H1 (cell line): Measurements from ENCODE around the gene CSGALNACT2. TPM values are rescaled to one million over a fixed set of nuclear protein-coding genes. Genes with fewer than 3 reads are reported as not detected.
A peak's percentile ranks its signal among the peaks of the same experiment; 100 is the strongest.

ENCODE experiments used
- CTCF ChIA-PET: fragments of 300-600 bp; sonication (Branson Sonifier 250); formaldehyde crosslinking; loops from one replicate; lab custom pipeline; 2021; ENCODE audit not compliant: partially characterized antibody; lab: Charles Lee
- POLR2A ChIA-PET: fragments of 300-600 bp; sonication (Branson Sonifier 250); formaldehyde crosslinking; loops from one replicate; lab custom pipeline; 2021; ENCODE audit warnings: inconsistent platforms; ENCODE audit not compliant: partially characterized antibody; lab: Charles Lee
- DNase-seq, 2 experiments: peaks; one replicate each; pipeline versions ENCODE4 v3.0.0 to v3.0.0-alpha.2; 2010 to 2022; ENCODE audit warnings: low spot score in 2 of 2, low read depth in 1 of 2, mixed read lengths in 1 of 2
- FAIRE-seq: peaks from 2 replicates; lab custom pipeline; 2011; peaks lifted over from hg19 to GRCh38; lab: Jason Lieb, UNC
- H2AFZ ChIP-seq: 2 replicates; pipeline ENCODE4 v1.8.1; 2012; ENCODE audit warnings: low read length, inconsistent platforms
- H2AK5ac ChIP-seq: 2 replicates; pipeline ENCODE4 v1.6.1; 2013; ENCODE audit warnings: low read depth, low read length
- H2BK120ac ChIP-seq: replicated peaks from 2 replicates; pipeline ENCODE3; 2013; ENCODE audit warnings: low read depth, low read length, inconsistent platforms
- H2BK12ac ChIP-seq: 2 replicates; pipeline ENCODE4 v1.6.1; 2013; ENCODE audit warnings: low read depth, low read length
- H2BK15ac ChIP-seq: 2 replicates; pipeline ENCODE4 v1.6.1; 2013; ENCODE audit warnings: low read length
- H2BK20ac ChIP-seq: 2 replicates; pipeline ENCODE4 v1.6.1; 2013; ENCODE audit warnings: low read length
- H2BK5ac ChIP-seq: 2 replicates; pipeline ENCODE4 v1.6.1; 2013; ENCODE audit warnings: low read depth, low read length
- H3K14ac ChIP-seq: 2 replicates; pipeline ENCODE4 v1.6.1; 2013; ENCODE audit warnings: inconsistent platforms; ENCODE audit not compliant: insufficient read length
- H3K18ac ChIP-seq: 2 replicates; pipeline ENCODE4 v1.6.1; 2013; ENCODE audit warnings: low read length; ENCODE audit errors: extremely low read depth
- H3K23ac ChIP-seq: 2 replicates; pipeline ENCODE4 v1.6.1; 2013; ENCODE audit warnings: inconsistent platforms; ENCODE audit not compliant: insufficient read length
- H3K23me2 ChIP-seq: 2 replicates; pipeline ENCODE4 v1.6.1; 2013; ENCODE audit warnings: low read depth, low read length
- H3K27ac ChIP-seq: 2 replicates; pipeline ENCODE4 v1.6.1; 2011; ENCODE audit warnings: low read depth, low read length, inconsistent platforms
- H3K27me3 ChIP-seq, 4 experiments: replicated peaks in 1 of 4; 1 replicate in 1 of 4; 2 replicates in 3 of 4; pipeline versions ENCODE4 v1.6.1 to v1.8.1; 2011 to 2013; ENCODE audit warnings: low read length in 3 of 4, mild to moderate bottlenecking in 3 of 4, inconsistent platforms in 2 of 4, mixed read lengths in 2 of 4, moderate library complexity in 1 of 4; ENCODE audit not compliant: control insufficient read depth in 3 of 4, insufficient read depth in 3 of 4; ENCODE audit errors: extremely low read depth in 1 of 4
- H3K36me3 ChIP-seq, 4 experiments: 2 replicates each; pipeline versions ENCODE4 v1.6.1 to v1.8.1; 2011 to 2013; ENCODE audit warnings: mild to moderate bottlenecking in 4 of 4, low read length in 3 of 4, moderate library complexity in 2 of 4, control low read depth in 1 of 4, inconsistent platforms in 1 of 4; ENCODE audit not compliant: insufficient read depth in 4 of 4, control insufficient read depth in 2 of 4
- H3K4ac ChIP-seq: replicated peaks from 2 replicates; pipeline ENCODE3; 2013; ENCODE audit warnings: low read length, low read depth, mixed read lengths, inconsistent platforms; ENCODE audit not compliant: insufficient read length
- H3K4me1 ChIP-seq, 4 experiments: replicated peaks in 1 of 4; 1 replicate in 1 of 4; 2 replicates in 3 of 4; pipeline versions ENCODE4 v1.6.1 to v1.8.1; 2011 to 2013; ENCODE audit warnings: low read length in 3 of 4, inconsistent platforms in 2 of 4, mixed read lengths in 1 of 4; ENCODE audit not compliant: insufficient read depth in 4 of 4, control insufficient read depth in 3 of 4
- H3K4me2 ChIP-seq, 2 experiments: 2 replicates each; pipeline versions ENCODE4 v1.6.1 to v1.8.1; 2011 to 2013; ENCODE audit warnings: low read depth in 2 of 2, low read length in 2 of 2, control low read depth in 1 of 2, inconsistent platforms in 1 of 2, mild to moderate bottlenecking in 1 of 2; ENCODE audit not compliant: insufficient read depth in 1 of 2
- H3K4me3 ChIP-seq, 4 experiments: fragments of 200-600, 300-600 bp in 1 of 4; sonication (generic), shearing (Covaris generic), sonication (Bioruptor Twin) in 1 of 4; 2 replicates each; pipeline versions ENCODE4 v1.5.1 to v1.8.1; 2011 to 2016; ENCODE audit warnings: low read length in 4 of 4, low read depth in 3 of 4, control low read depth in 2 of 4, inconsistent platforms in 2 of 4, mild to moderate bottlenecking in 2 of 4, mixed read lengths in 1 of 4, moderate library complexity in 1 of 4; ENCODE audit not compliant: insufficient read depth in 2 of 4; ENCODE audit errors: extremely low read depth in 1 of 4
- H3K56ac ChIP-seq: replicated peaks from 2 replicates; pipeline ENCODE3; 2013; ENCODE audit warnings: low read depth, mild to moderate bottlenecking, mixed read lengths, low read length, inconsistent platforms; ENCODE audit not compliant: insufficient read length
- H3K79me1 ChIP-seq: 2 replicates; pipeline ENCODE4 v1.6.1; 2013; ENCODE audit warnings: low read depth, low read length, control low read depth
- H3K79me2 ChIP-seq, 2 experiments: 2 replicates each; pipeline versions ENCODE4 v1.6.1 to v1.8.1; 2012 to 2013; ENCODE audit warnings: low read length in 2 of 2, mild to moderate bottlenecking in 2 of 2, inconsistent platforms in 1 of 2; ENCODE audit not compliant: insufficient read depth in 2 of 2, control insufficient read depth in 1 of 2
- H3K9ac ChIP-seq, 4 experiments: replicated peaks in 1 of 4; 1 replicate in 1 of 4; 2 replicates in 3 of 4; pipeline versions ENCODE4 v1.6.1 to v1.8.1; 2011 to 2013; ENCODE audit warnings: low read depth in 3 of 4, low read length in 3 of 4, control low read depth in 2 of 4, mild to moderate bottlenecking in 2 of 4, moderate library complexity in 2 of 4, inconsistent platforms in 1 of 4; ENCODE audit errors: extremely low read depth in 1 of 4
- H3K9me3 ChIP-seq, 2 experiments: 2 replicates each; pipeline versions ENCODE4 v1.6.1 to v1.8.1; 2012 to 2013; ENCODE audit warnings: mild to moderate bottlenecking in 2 of 2, moderate library complexity in 2 of 2, control low read depth in 1 of 2, inconsistent platforms in 1 of 2, low read depth in 1 of 2, low read length in 1 of 2, mixed read lengths in 1 of 2; ENCODE audit not compliant: insufficient read depth in 2 of 2
- H4K20me1 ChIP-seq, 2 experiments: replicated peaks in 1 of 2; 2 replicates each; pipeline versions ENCODE3 to v1.8.1; 2011 to 2013; ENCODE audit warnings: inconsistent platforms in 2 of 2, low read length in 2 of 2, mild to moderate bottlenecking in 1 of 2; ENCODE audit not compliant: insufficient read depth in 2 of 2, control insufficient read depth in 1 of 2
- H4K5ac ChIP-seq: 2 replicates; pipeline ENCODE4 v1.6.1; 2013; ENCODE audit warnings: low read length, low read depth, mixed read lengths, inconsistent platforms; ENCODE audit not compliant: insufficient read length
- H4K8ac ChIP-seq: 2 replicates; pipeline ENCODE4 v1.8.0; 2013; ENCODE audit warnings: mild to moderate bottlenecking, moderate library complexity, low read length, inconsistent platforms; ENCODE audit not compliant: insufficient read depth; ENCODE audit errors: extremely low read depth
- H4K91ac ChIP-seq: replicated peaks from 2 replicates; pipeline ENCODE3; 2013; ENCODE audit warnings: low read length, mixed read lengths, inconsistent platforms; ENCODE audit not compliant: insufficient read length
- CEBPB ChIP-seq: IDR thresholded peaks from 2 replicates; pipeline ENCODE4 v1.6.1; 2012; ENCODE audit warnings: low read depth, low read length
- SP1 ChIP-seq: IDR thresholded peaks from 2 replicates; pipeline ENCODE4 v1.6.1; 2011; ENCODE audit warnings: low read depth, low read length
- WGBS, 2 experiments: shearing (Covaris generic) in 1 of 2; methylation state at CpG; one replicate each; pipeline versions ENCODE4 v1.1.6 to v1.1.7; 2013 to 2015; ENCODE audit warnings: low lambda C conversion rate in 2 of 2, mixed read lengths in 2 of 2, inconsistent platforms in 1 of 2, low coverage in 1 of 2, missing lambda C conversion rate in 1 of 2; ENCODE audit not compliant: insufficient replicate concordance in 2 of 2, insufficient coverage in 1 of 2, insufficient read length in 1 of 2; ENCODE audit errors: extremely low coverage in 1 of 2, missing lambda C conversion rate in 1 of 2; 5-methylcytosine and 5-hydroxymethylcytosine counted together
- polyA plus RNA-seq, 7 experiments: library from polyadenylated mRNA; depleted of rRNA in 3 of 7; stranded (reverse) in 5 of 7; unstranded in 2 of 7; fragments of >200 nt in 5 of 7; fragments of 200-250 nt in 2 of 7; gene quantifications; 1 replicate in 5 of 7; 2 replicates in 1 of 7; 4 replicates in 1 of 7; pipeline versions ENCODE4 v1.2.1 to v1.2.3, GENCODE V29; 2011 to 2013; ENCODE audit warnings: missing spikeins in 2 of 7, mixed read lengths in 2 of 7
- total RNA-seq: library from RNA; stranded (reverse); fragmentation: NEBNext Ultra II Directional; extraction: Animal tissue kit (Norgen Biotek cat#: 25700); gene quantifications from 2 replicates; pipeline ENCODE4 v1.2.1, GENCODE V29; 2021
- TF ChIP-seq, protein P1 (sequence below): IDR thresholded peaks from 2 replicates; pipeline ENCODE4 v1.6.1; 2012; ENCODE audit warnings: inconsistent platforms

The CSGALNACT2 gene
- total and polyA plus RNA-seq, 2 of the 8 experiments (the other 6 are each of a cell fraction or from before 2014, with no cell fraction given) = 2.6 to 5.3 TPM

GRCh38 chr10:43130770-43131171, 7.5 kb upstream of the CSGALNACT2 start:
- H2BK120ac ChIP-seq = no peak overlapping the region
- no peak overlapping the region for H3K4me3 ChIP-seq
- FAIRE-seq (no peak), DNase-seq (peak in 1 of 2 experiments; percentile 35)
- no peak overlapping the region for H3K9ac ChIP-seq
- H3K4me2 ChIP-seq = no peak overlapping the region
- H4K20me1 ChIP-seq = peaks cover 0 to 1% of the 10 kb centered on the region in 2 experiments
- H3K79me1 ChIP-seq = no peaks in the 10 kb centered on the region
- H3K18ac ChIP-seq = no peak overlapping the region
- H3K79me2 ChIP-seq = no peaks in the 10 kb centered on the region
- H4K5ac ChIP-seq = no peak overlapping the region
- no peaks in the 10 kb centered on the region for H3K23me2 ChIP-seq
- no peak overlapping the region for H2BK15ac ChIP-seq
- no peak overlapping the region for H2BK20ac ChIP-seq
- POLR2A ChIA-PET = no interaction called here
- no peak overlapping the region for H2AFZ ChIP-seq
- CTCF ChIA-PET = interaction anchor here (0.7 kb wide), 1 partner anchor 22 kb away, joined by 3 read pairs; no protein-coding TSS in a partner anchor
- no peak overlapping the region for H2BK12ac ChIP-seq
- H2AK5ac ChIP-seq = no peak overlapping the region
- no peaks in the 10 kb centered on the region for H3K36me3 ChIP-seq
- no peak overlapping the region for H3K23ac ChIP-seq
- H4K8ac ChIP-seq = no peak overlapping the region
- H4K91ac ChIP-seq = no peak overlapping the region
- no peak overlapping the region for H3K27ac ChIP-seq
- no peak overlapping the region for H3K56ac ChIP-seq
- no peaks in the 10 kb centered on the region; a peak in 2 of 7 replicates for H3K27me3 ChIP-seq
- 91% methylated on average over 18 of the region's 18 CpGs; no CpG with 5 or more reads in 1 of the 2 experiments for WGBS, 2 experiments
- no peaks in the 10 kb centered on the region; a peak in 1 of 4 replicates for H3K9me3 ChIP-seq
- no peak overlapping the region for H3K4ac ChIP-seq
- H3K14ac ChIP-seq = no peak overlapping the region
- H2BK5ac ChIP-seq = no peak overlapping the region
- TF ChIP-seq SP1 (no peak), CEBPB (no peak)
- TF ChIP-seq, protein P1, sequence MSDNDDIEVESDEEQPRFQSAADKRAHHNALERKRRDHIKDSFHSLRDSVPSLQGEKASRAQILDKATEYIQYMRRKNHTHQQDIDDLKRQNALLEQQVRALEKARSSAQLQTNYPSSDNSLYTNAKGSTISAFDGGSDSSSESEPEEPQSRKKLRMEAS = no peak
- TF ChIP-seq, all 59 proteins: peak for 0
- peaks cover 0 to 4% (median 1%) of the 10 kb centered on the region in 4 experiments; a peak in 1 of 7 replicates for H3K4me1 ChIP-seq
